ENCODE results near the gene ARHGAP15. TPM values are rescaled to one million over a fixed set of nuclear protein-coding genes. Genes with fewer than 3 reads are reported as not detected.

The ARHGAP15 gene
- total RNA-seq, 1 donor from 2014 or later = 7.0 TPM

- Histone ChIP-seq H3K4me3 (no peak overlapping the region), H3K4me1 (no peaks in the 10 kb centered on the region), H3K27me3 (ENCODE audit: low read depth) (no peaks in the 10 kb centered on the region), H3K27ac (replicated peaks) (no peak overlapping the region), H3K9me3 (replicated peaks) (no peaks in the 10 kb centered on the region), H3K36me3 (no peaks in the 10 kb centered on the region)
- intact Hi-C loops (cut with micrococcal nuclease) = no loop called here
- TF ChIP-seq, protein P1, sequence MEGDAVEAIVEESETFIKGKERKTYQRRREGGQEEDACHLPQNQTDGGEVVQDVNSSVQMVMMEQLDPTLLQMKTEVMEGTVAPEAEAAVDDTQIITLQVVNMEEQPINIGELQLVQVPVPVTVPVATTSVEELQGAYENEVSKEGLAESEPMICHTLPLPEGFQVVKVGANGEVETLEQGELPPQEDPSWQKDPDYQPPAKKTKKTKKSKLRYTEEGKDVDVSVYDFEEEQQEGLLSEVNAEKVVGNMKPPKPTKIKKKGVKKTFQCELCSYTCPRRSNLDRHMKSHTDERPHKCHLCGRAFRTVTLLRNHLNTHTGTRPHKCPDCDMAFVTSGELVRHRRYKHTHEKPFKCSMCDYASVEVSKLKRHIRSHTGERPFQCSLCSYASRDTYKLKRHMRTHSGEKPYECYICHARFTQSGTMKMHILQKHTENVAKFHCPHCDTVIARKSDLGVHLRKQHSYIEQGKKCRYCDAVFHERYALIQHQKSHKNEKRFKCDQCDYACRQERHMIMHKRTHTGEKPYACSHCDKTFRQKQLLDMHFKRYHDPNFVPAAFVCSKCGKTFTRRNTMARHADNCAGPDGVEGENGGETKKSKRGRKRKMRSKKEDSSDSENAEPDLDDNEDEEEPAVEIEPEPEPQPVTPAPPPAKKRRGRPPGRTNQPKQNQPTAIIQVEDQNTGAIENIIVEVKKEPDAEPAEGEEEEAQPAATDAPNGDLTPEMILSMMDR (IDR thresholded peaks at IDR 0.05; ENCODE audit: borderline replicate concordance) = no peak
- DNase-seq = no peak
Measured at GRCh38 chr2:143815082-143815481, 685.9 kb downstream of the ARHGAP15 start.

- no peak overlapping the region for H3K27ac ChIP-seq (replicated peaks)
- DNase-seq = no peak
- no peaks in the 10 kb centered on the region for H3K9me3 ChIP-seq (replicated peaks)
- H3K4me3 ChIP-seq = no peak overlapping the region
- TF ChIP-seq, protein P1 (IDR thresholded peaks at IDR 0.05; ENCODE audit: borderline replicate concordance) = no peak
- H3K4me1 ChIP-seq = no peaks in the 10 kb centered on the region
- H3K36me3 ChIP-seq = no peaks in the 10 kb centered on the region
- no peaks in the 10 kb centered on the region for H3K27me3 ChIP-seq (ENCODE audit: low read depth)
- intact Hi-C loops (cut with micrococcal nuclease) = no loop called here
Measured at GRCh38 chr2:143816916-143817315, 687.7 kb downstream of the ARHGAP15 start.
